GM10248 (cell line): Measurements from ENCODE around the gene MAD1L1.

Experiments
- CTCF ChIA-PET: fragments of 300-600 bp; sonication (Branson Sonifier 250); formaldehyde crosslinking; extraction: SDS; loops from one replicate; lab custom pipeline; 2021; ENCODE audit warnings: antibody characterized with exemption; lab: Yijun Ruan, JAX
- POLR2A ChIA-PET: fragments of 350-650 bp; sonication (Branson Sonifier 250); formaldehyde crosslinking; extraction: SDS; loops from one replicate; lab custom pipeline; 2020; ENCODE audit warnings: antibody characterized with exemption; lab: Yijun Ruan, JAX
- DNase-seq: peaks from one replicate; pipeline ENCODE4 v3.0.0; 2012; ENCODE audit errors: extremely low spot score
- TF ChIP-seq, protein P1 (sequence below): IDR thresholded peaks from 2 replicates; pipeline ENCODE4 v1.5.1; 2012; ENCODE audit warnings: mild to moderate bottlenecking, low read depth; ENCODE audit errors: extremely low read depth, missing control alignments, control extremely low read depth

MAD1L1 gene

GRCh38 chr7:1953199-1954190 is 279.2 kb downstream of the MAD1L1 start:
- TF ChIP-seq, protein P1, sequence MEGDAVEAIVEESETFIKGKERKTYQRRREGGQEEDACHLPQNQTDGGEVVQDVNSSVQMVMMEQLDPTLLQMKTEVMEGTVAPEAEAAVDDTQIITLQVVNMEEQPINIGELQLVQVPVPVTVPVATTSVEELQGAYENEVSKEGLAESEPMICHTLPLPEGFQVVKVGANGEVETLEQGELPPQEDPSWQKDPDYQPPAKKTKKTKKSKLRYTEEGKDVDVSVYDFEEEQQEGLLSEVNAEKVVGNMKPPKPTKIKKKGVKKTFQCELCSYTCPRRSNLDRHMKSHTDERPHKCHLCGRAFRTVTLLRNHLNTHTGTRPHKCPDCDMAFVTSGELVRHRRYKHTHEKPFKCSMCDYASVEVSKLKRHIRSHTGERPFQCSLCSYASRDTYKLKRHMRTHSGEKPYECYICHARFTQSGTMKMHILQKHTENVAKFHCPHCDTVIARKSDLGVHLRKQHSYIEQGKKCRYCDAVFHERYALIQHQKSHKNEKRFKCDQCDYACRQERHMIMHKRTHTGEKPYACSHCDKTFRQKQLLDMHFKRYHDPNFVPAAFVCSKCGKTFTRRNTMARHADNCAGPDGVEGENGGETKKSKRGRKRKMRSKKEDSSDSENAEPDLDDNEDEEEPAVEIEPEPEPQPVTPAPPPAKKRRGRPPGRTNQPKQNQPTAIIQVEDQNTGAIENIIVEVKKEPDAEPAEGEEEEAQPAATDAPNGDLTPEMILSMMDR: no peak
- ChIA-PET POLR2A (no interaction called here), CTCF (no interaction called here)
- DNase-seq: no peak

- TF ChIP-seq, protein P1: no peak
- ChIA-PET CTCF (no interaction called here), POLR2A (no interaction called here)
- DNase-seq: no peak
These were observed 280.0 kb downstream of the MAD1L1 start for GRCh38 chr7:1952781-1953180.

- CTCF ChIA-PET: no interaction called here
- POLR2A ChIA-PET: no interaction called here
- TF ChIP-seq, protein P1: no peak
- DNase-seq: no peak
These were observed 280.5 kb downstream of the MAD1L1 start for GRCh38 chr7:1952169-1952760.

DNA sequence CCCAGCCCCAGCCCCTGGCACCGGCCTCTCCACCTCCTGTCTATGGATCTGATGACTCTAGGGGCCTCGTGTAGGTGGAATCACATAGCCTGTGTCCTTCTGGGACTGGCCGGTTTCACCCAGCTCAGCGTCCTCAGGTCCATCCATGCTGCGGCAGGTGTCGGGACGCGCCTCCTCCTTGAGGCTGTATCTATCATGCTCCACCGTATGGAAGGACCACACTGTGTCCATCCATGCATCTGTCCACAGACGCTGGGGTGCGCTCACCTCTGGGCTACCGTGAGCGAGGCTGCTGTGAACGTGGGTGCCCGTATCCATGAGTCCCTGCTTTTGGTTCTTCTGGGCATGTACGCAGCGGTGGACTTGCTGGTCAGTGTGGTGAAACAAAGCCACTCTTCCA is 281.1 kb downstream of the MAD1L1 start:
- CTCF ChIA-PET: interaction anchor here (1.3 kb wide), 1 partner anchor 396 kb away, joined by 3 read pairs; no protein-coding TSS in a partner anchor
- POLR2A ChIA-PET: no interaction called here
- TF ChIP-seq, protein P1: no peak
- no peak for DNase-seq

DNA sequence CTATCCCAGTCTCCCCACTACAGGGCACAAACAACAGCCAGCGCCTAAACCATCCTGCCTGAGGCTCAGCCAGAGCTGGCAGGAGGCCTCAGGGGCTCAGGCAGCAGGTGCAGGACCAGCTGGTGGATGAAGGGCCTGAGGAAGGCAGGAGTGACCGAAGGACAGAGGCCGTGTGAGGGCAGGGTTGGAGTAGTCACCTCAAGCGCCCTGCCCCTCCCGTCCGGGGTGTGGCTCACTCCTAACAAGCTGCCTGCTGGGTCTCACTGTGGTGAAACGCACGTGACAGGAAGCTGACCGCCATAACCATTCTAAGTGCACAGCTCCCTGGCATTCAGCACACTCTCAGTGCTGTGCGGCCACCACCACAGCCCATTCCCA is 281.6 kb downstream of the MAD1L1 start:
- ChIA-PET POLR2A (no interaction called here), CTCF (interaction anchor here (1.3 kb wide), 1 partner anchor 397 kb away, joined by 3 read pairs; no protein-coding TSS in a partner anchor)
- DNase-seq: no peak
- TF ChIP-seq, protein P1: no peak

DNA sequence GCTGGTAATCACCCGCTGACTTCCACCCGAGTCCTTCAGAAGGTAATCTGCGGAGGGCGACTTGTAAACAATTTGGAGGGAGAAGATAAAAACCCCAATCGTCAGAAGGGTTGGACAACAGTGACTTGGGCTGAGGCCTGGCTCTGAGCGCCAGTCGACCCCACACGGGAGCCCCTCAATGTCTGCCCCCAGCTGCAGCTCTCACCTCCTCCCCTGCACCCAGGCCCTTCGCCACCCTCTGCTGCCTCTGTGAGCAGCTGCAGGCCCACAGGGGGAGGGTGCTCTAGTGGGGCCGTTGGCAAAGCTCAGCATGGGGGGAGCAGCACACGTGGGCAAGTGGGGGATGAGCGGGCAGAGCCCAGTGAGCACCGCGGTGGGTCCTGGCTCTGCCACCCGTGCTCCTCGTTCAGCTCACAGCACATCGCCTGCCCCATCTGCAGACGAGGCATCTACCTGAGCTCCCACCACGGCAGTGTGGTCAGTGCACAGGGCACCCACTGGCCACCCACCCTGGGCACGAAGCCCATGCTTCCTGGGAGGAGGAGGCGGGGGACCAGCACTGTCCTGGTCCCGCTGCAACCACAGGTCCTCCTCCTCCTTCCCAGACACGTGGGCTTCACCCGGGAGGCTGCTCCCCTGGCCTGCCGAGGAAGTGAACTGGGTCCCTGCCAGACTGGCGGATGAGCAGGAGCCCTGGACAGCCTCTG is 282.1 kb downstream of the MAD1L1 start:
- TF ChIP-seq, protein P1: no peak
- POLR2A ChIA-PET: no interaction called here
- DNase-seq: no peak
- CTCF ChIA-PET: interaction anchor here (1.0 to 1.3 kb wide), 3 partner anchors 9 to 397 kb away, joined by 3 read pairs; no protein-coding TSS in a partner anchor
